Smooth muscle cell (in vitro differentiated cells): ENCODE results near the gene CALM3. TPM values are rescaled to one million over a fixed set of nuclear protein-coding genes. Genes with fewer than 3 reads are reported as not detected.
A peak's percentile ranks its signal among the peaks of the same experiment; 100 is the strongest.

Experiments used
- DNase-seq: peaks from one replicate; lab custom pipeline; 2025; ENCODE audit not compliant: unreplicated experiment; lab: John Stamatoyannopoulos, UW
- H2AFZ ChIP-seq: fragments of 200-600 bp; sonication (generic); 2 replicates; pipeline ENCODE4 v1.6.0; 2016; ENCODE audit warnings: antibody characterized with exemption, low read depth, mild to moderate bottlenecking
- H3F3A ChIP-seq: fragments of 200-600 bp; sonication (generic); 2 replicates; pipeline ENCODE4 v1.6.0; 2017; ENCODE audit warnings: antibody characterized with exemption, low read depth
- H3K27ac ChIP-seq: fragments of 200-600 bp; sonication (generic); 2 replicates; pipeline ENCODE4 v1.5.1; 2016; ENCODE audit warnings: low read depth, mild to moderate bottlenecking
- H3K27me3 ChIP-seq: fragments of 200-600 bp; sonication (generic); 2 replicates; pipeline ENCODE4 v1.6.1; 2016; ENCODE audit warnings: low read depth, mild to moderate bottlenecking
- H3K36me3 ChIP-seq: fragments of 200-600 bp; sonication (generic); 2 replicates; pipeline ENCODE4 v1.5.1; 2016; ENCODE audit warnings: low read depth
- H3K4me1 ChIP-seq: fragments of 200-600 bp; sonication (generic); 2 replicates; pipeline ENCODE4 v1.5.1; 2016; ENCODE audit warnings: low read depth
- H3K4me2 ChIP-seq: fragments of 200-600 bp; sonication (generic); 2 replicates; pipeline ENCODE4 v1.6.0; 2016; ENCODE audit warnings: mild to moderate bottlenecking
- H3K4me3 ChIP-seq: fragments of 200-600 bp; sonication (generic); 2 replicates; pipeline ENCODE4 v1.5.1; 2016; ENCODE audit warnings: mild to moderate bottlenecking
- H3K79me2 ChIP-seq: fragments of 200-600 bp; sonication (generic); 2 replicates; pipeline ENCODE4 v1.6.0; 2016; ENCODE audit warnings: low read depth, mild to moderate bottlenecking
- H3K9ac ChIP-seq: fragments of 200-600 bp; sonication (generic); 2 replicates; pipeline ENCODE4 v1.6.0; 2016; ENCODE audit warnings: low read depth
- H3K9me3 ChIP-seq: fragments of 200-600 bp; sonication (generic); replicated peaks from 2 replicates; pipeline ENCODE4 v1.5.1; 2016; ENCODE audit warnings: low read depth
- H4K20me1 ChIP-seq: fragments of 200-600 bp; sonication (generic); 2 replicates; pipeline ENCODE4 v1.6.0; 2016; ENCODE audit warnings: low read depth
- CTCF ChIP-seq: fragments of 200-600 bp; sonication (generic); IDR thresholded peaks from 2 replicates; pipeline ENCODE4 v1.5.1; 2017; ENCODE audit warnings: borderline replicate concordance, mild to moderate bottlenecking, antibody characterized with exemption; ENCODE audit not compliant: insufficient read depth, poor library complexity, severe bottlenecking
- WGBS: methylation state at CpG from one replicate; pipeline ENCODE4 v1.1.7; 2016; ENCODE audit warnings: low lambda C conversion rate; 5-methylcytosine and 5-hydroxymethylcytosine counted together
- polyA plus RNA-seq: library from polyadenylated mRNA; unstranded; fragments of >200 nt; fragmentation: Nextera tagmentation; extraction: Ambion mirVana; gene quantifications from 2 replicates; pipeline ENCODE4 v1.2.1, GENCODE V29; 2016
- total RNA-seq: library from RNA; depleted of rRNA; stranded (reverse); fragments of >200 nt; gene quantifications from 2 replicates; pipeline ENCODE4 v1.2.3, GENCODE V29; 2014

Gene CALM3
- total and polyA plus RNA-seq, 2 experiments from 2014 or later = 172 to 183 TPM

- H3K27me3 ChIP-seq = no peaks in the 10 kb centered on the region
- no peak overlapping the region for H3K4me3 ChIP-seq
Observed at GRCh38 chr19:46623915-46624502, 22.9 kb downstream of the CALM3 start.

GRCh38 chr19:46624958-46625661 is 24.0 kb downstream of the CALM3 start, which contains the start of gene PTGIR:
Gene PTGIR (minus strand): TSS chr19:46625089. CDS start chr19:46624225, 864 bp downstream.
- no peaks in the 10 kb centered on the region for H3K27me3 ChIP-seq
- TF ChIP-seq CTCF = no peak
- peaks cover 9% of the 10 kb centered on the region for H3K4me1 ChIP-seq
- no peak within 1 kb of the TSS for H3K9ac ChIP-seq
- H3K36me3 ChIP-seq = no peaks in the 10 kb centered on the region
- no peak within 1 kb of the TSS for H3K4me3 ChIP-seq
- no peaks in the 10 kb centered on the region for H3K79me2 ChIP-seq
- peaks cover 6% of the 10 kb centered on the region for H3F3A ChIP-seq
- H3K27ac ChIP-seq = peak within 1 kb of the TSS; percentile 67
- H3K4me2 ChIP-seq = no peak within 1 kb of the TSS
- no peaks in the 10 kb centered on the region for H3K9me3 ChIP-seq
- WGBS = 34% methylated on average over 11 of the region's 13 CpGs
- H4K20me1 ChIP-seq = no peaks in the 10 kb centered on the region
- no peak for DNase-seq
- H2AFZ ChIP-seq = no peak within 1 kb of the TSS

More at GRCh38 chr19:46623915-46624502, 22.9 kb downstream of the CALM3 start:
- peaks cover 9% of the 10 kb centered on the region for H3K4me1 ChIP-seq
- TF ChIP-seq CTCF = no peak
- H3K9me3 ChIP-seq = no peaks in the 10 kb centered on the region
- 95% methylated on average over 34 of the region's 35 CpGs for WGBS
- H3K4me2 ChIP-seq = no peak overlapping the region
- no peaks in the 10 kb centered on the region for H4K20me1 ChIP-seq
- H2AFZ ChIP-seq = no peak overlapping the region
- DNase-seq = no peak
- H3K9ac ChIP-seq = no peak overlapping the region
- H3K36me3 ChIP-seq = no peaks in the 10 kb centered on the region
- H3K79me2 ChIP-seq = no peaks in the 10 kb centered on the region
- H3K27ac ChIP-seq = no peak overlapping the region
- H3F3A ChIP-seq = peaks cover 6% of the 10 kb centered on the region

- Histone ChIP-seq H3K4me3 (no peak overlapping the region), H3K36me3 (no peaks in the 10 kb centered on the region), H4K20me1 (no peaks in the 10 kb centered on the region), H3K9me3 (no peaks in the 10 kb centered on the region), H3K27ac (peak overlapping the region; percentile 67), H3K27me3 (no peaks in the 10 kb centered on the region), H3K4me1 (peaks cover 8% of the 10 kb centered on the region), H3K9ac (no peak overlapping the region), H3K79me2 (no peaks in the 10 kb centered on the region), H3K4me2 (no peak overlapping the region), H3F3A (peaks cover 6% of the 10 kb centered on the region), H2AFZ (no peak overlapping the region)
- no peak for DNase-seq
- 88% methylated on average over 12 of the region's 12 CpGs for WGBS
- no peak for TF ChIP-seq CTCF
Observed at GRCh38 chr19:46625731-46626130, 24.6 kb downstream of the CALM3 start.
